Effector memory CD4-positive, alpha-beta T cell (primary cell): ENCODE results near the gene AATF.

Source experiments
- DNase-seq, 3 donors: peaks; one replicate each; pipeline ENCODE4 v3.0.0-alpha.2; 2020
- H3K27ac ChIP-seq: 2 replicates; pipeline ENCODE4 v1.7.0; 2013; ENCODE audit warnings: mild to moderate bottlenecking, low read length, moderate library complexity; ENCODE audit not compliant: insufficient read depth, poor library complexity, severe bottlenecking
- H3K27me3 ChIP-seq: replicated peaks from 2 replicates; pipeline ENCODE4 v1.7.0; 2013; ENCODE audit warnings: mild to moderate bottlenecking, low read length; ENCODE audit not compliant: insufficient read depth, control insufficient read depth, poor library complexity, severe bottlenecking
- H3K36me3 ChIP-seq: 2 replicates; pipeline ENCODE4 v1.7.0; 2013; ENCODE audit warnings: mild to moderate bottlenecking, low read length, moderate library complexity; ENCODE audit not compliant: control insufficient read depth, insufficient read depth
- H3K4me1 ChIP-seq: 2 replicates; pipeline ENCODE4 v1.7.0; 2013; ENCODE audit warnings: low read length, mild to moderate bottlenecking; ENCODE audit not compliant: control insufficient read depth, insufficient read depth, poor library complexity, severe bottlenecking
- H3K4me3 ChIP-seq: 2 replicates; pipeline ENCODE4 v1.7.0; 2013; ENCODE audit warnings: low read length, low read depth, mild to moderate bottlenecking; ENCODE audit not compliant: insufficient read depth, poor library complexity, severe bottlenecking
- H3K9me3 ChIP-seq: 2 replicates; pipeline ENCODE4 v1.7.0; 2013; ENCODE audit warnings: mild to moderate bottlenecking, low read length, moderate library complexity; ENCODE audit not compliant: control insufficient read depth

AATF gene

GRCh38 chr17:36942019-36942599 lies 6.6 kb upstream of the AATF start:
- Histone ChIP-seq H3K36me3 (no peaks in the 10 kb centered on the region), H3K9me3 (no peaks in the 10 kb centered on the region), H3K4me3 (peak overlapping the region; percentile 5), H3K27ac (no peak overlapping the region), H3K27me3 (peaks cover 97% of the 10 kb centered on the region), H3K4me1 (peaks cover 44% of the 10 kb centered on the region)
- no peak for DNase-seq

DNA sequence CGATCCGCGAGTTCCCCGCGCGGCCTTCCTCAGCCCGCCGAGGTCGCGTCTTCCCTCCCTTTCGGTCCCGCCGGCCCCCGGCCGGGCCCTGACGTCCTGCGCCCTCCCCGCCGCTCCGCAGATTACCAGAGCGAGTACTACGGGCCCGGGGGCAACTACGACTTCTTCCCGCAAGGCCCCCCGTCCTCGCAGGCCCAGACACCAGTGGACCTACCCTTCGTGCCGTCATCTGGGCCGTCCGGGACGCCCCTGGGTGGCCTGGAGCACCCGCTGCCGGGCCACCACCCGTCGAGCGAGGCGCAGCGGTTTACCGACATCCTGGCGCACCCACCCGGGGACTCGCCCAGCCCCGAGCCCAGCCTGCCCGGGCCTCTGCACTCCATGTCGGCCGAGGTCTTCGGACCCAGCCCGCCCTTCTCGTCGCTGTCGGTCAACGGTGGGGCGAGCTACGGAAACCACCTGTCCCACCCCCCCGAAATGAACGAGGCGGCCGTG lies 6.1 kb upstream of the AATF start:
- Histone ChIP-seq H3K27ac (no peak overlapping the region), H3K4me1 (peaks cover 38% of the 10 kb centered on the region), H3K36me3 (no peaks in the 10 kb centered on the region), H3K9me3 (no peaks in the 10 kb centered on the region), H3K4me3 (peak overlapping the region; percentile 5), H3K27me3 (peaks cover 97% of the 10 kb centered on the region)
- no peak for DNase-seq

GRCh38 chr17:36943250-36944191 lies 5.2 kb upstream of the AATF start:
- no peak for DNase-seq
- H3K4me1 ChIP-seq: peaks cover 30% of the 10 kb centered on the region
- H3K27ac ChIP-seq: no peak overlapping the region
- H3K9me3 ChIP-seq: no peaks in the 10 kb centered on the region
- peaks cover 90% of the 10 kb centered on the region for H3K27me3 ChIP-seq
- H3K4me3 ChIP-seq: no peak overlapping the region
- no peaks in the 10 kb centered on the region for H3K36me3 ChIP-seq

- no peak overlapping the region for H3K27ac ChIP-seq
- peaks cover 79% of the 10 kb centered on the region for H3K27me3 ChIP-seq
- H3K4me1 ChIP-seq: peaks cover 22% of the 10 kb centered on the region
- no peaks in the 10 kb centered on the region for H3K36me3 ChIP-seq
- no peak overlapping the region for H3K4me3 ChIP-seq
- no peaks in the 10 kb centered on the region for H3K9me3 ChIP-seq
- DNase-seq: no peak
Measured at GRCh38 chr17:36944553-36944952, 4.2 kb upstream of the AATF start.

DNA sequence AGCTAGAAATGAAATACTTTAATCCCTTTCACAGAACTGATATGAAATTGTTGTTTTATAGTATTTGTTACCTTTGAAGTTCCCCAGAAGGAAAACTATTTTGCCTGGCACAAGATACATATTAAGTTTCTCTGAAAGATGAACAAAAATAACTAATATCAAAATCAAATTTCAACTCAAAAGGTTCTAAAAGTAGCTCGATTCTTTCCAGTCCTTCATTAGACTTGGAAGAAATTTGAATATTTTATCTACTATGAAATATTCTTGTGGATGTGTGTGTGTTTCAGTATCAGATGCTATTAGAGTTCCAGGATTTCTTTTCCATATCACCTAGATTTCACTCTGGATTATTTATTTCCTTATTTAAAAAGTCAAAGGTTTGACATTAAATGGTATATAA lies 3.6 kb upstream of the AATF start:
- Histone ChIP-seq H3K36me3 (no peaks in the 10 kb centered on the region), H3K4me1 (peaks cover 25% of the 10 kb centered on the region), H3K27me3 (peaks cover 75% of the 10 kb centered on the region), H3K9me3 (no peaks in the 10 kb centered on the region), H3K27ac (no peak overlapping the region), H3K4me3 (no peak overlapping the region)
- DNase-seq: no peak

- H3K4me1 ChIP-seq: peaks cover 33% of the 10 kb centered on the region
- H3K9me3 ChIP-seq: no peaks in the 10 kb centered on the region
- H3K4me3 ChIP-seq: no peak overlapping the region
- H3K36me3 ChIP-seq: no peaks in the 10 kb centered on the region
- peaks cover 65% of the 10 kb centered on the region for H3K27me3 ChIP-seq
- no peak for DNase-seq
- no peak overlapping the region for H3K27ac ChIP-seq
Measured at GRCh38 chr17:36945959-36946725, 2.6 kb upstream of the AATF start.

DNA sequence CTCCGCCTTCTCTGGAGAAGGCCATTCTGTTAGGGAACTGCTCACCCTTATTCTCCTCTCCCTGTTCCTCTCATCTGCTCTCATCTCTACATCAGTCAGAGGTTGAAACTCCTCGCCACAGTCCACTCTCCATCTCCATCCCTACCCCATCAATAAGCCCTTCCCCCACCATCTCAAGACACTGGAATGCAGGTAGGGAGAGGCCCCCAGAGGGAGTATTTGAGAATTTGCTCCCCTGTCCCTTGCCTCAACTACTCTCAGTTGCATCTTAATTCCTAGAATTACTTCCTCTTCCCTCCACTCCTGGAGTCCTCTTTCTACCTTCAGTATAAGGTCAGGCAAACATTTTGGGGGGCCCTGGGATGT lies 2.0 kb upstream of the AATF start:
- no peak overlapping the region for H3K27ac ChIP-seq
- H3K27me3 ChIP-seq: peaks cover 60% of the 10 kb centered on the region
- peaks cover 32% of the 10 kb centered on the region for H3K4me1 ChIP-seq
- H3K36me3 ChIP-seq: peaks cover 2% of the 10 kb centered on the region
- H3K9me3 ChIP-seq: no peaks in the 10 kb centered on the region
- DNase-seq: no peak
- no peak overlapping the region for H3K4me3 ChIP-seq

DNA sequence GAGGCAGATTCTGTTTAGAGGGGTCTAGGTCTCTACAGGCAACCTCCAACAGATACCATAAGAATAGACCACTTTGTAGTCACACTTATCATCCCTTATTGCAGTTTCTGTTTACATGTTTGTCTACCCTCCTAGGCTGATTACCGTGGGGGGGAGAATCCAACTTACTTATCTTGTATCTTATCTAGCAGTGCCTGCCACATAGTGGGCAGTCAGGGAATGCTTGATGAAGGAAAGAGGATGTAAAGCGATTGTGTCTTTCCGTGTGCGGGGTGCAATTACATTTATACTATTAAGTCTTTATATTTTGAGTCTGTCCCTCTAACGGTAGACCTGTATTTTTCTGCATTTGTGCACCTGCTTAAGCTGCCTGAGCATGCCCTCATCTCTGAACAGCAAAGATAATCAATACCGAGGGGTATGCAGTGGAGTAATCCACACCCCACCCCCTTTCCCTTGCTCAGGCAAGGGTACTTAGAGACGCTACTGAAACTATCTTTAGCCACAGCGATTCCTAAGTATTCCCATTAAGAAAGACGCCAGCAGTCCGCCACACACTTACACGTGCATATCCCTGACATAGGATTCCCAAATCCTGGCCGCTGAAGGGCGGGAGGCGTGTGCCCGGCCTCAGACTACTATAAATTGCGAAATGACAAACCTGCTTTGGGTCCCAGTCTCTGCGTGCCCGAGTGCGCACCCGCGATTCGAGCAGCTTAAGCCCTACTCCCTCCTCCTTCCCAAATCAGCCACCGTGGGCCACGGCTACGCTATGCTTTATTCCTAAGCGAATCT lies 635 bp upstream of the AATF start:
- peaks cover 18% of the 10 kb centered on the region for H3K4me1 ChIP-seq
- peaks cover 16% of the 10 kb centered on the region for H3K36me3 ChIP-seq
- no peak for DNase-seq
- no peaks in the 10 kb centered on the region for H3K9me3 ChIP-seq
- H3K27ac ChIP-seq: peak overlapping the region; percentile 83
- peak overlapping the region; percentile 88 for H3K4me3 ChIP-seq
- peaks cover 46% of the 10 kb centered on the region for H3K27me3 ChIP-seq

- Histone ChIP-seq H3K27ac (peak overlapping the region; percentile 83), H3K9me3 (no peaks in the 10 kb centered on the region), H3K4me1 (peaks cover 18% of the 10 kb centered on the region), H3K27me3 (peaks cover 32% of the 10 kb centered on the region), H3K36me3 (peaks cover 30% of the 10 kb centered on the region), H3K4me3 (peak overlapping the region; percentile 88)
- no peak for DNase-seq
Measured at GRCh38 chr17:36949461-36949927, 740 bp downstream of the AATF start.
